Gastroesophageal sphincter (tissue), 3 donors: ENCODE measurements around the gene STK32B.

Experiments used
- EP300 ChIP-seq: sonication (generic); formaldehyde crosslinking; IDR thresholded peaks from one replicate; pipeline ENCODE4 v1.6.1; 2017; ENCODE audit warnings: antibody characterized with exemption, mild to moderate bottlenecking
- POLR2A ChIP-seq, 2 donors: fragments of 450-650 bp; IDR thresholded peaks; one replicate each; pipeline ENCODE4 v1.6.1; 2017; ENCODE audit warnings: antibody characterized with exemption in 2 of 2, mild to moderate bottlenecking in 2 of 2, moderate library complexity in 1 of 2
- TF ChIP-seq, protein P1 (sequence below), 4 experiments: fragments of 200-600 bp in 2 of 4; fragments of 450-650 bp in 2 of 4; sonication (generic) in 1 of 4; IDR thresholded peaks; one replicate each; pipeline ENCODE4 v1.5.1; 2017 to 2019; ENCODE audit warnings: antibody characterized with exemption in 4 of 4, mild to moderate bottlenecking in 2 of 4, moderate library complexity in 2 of 4

DNA sequence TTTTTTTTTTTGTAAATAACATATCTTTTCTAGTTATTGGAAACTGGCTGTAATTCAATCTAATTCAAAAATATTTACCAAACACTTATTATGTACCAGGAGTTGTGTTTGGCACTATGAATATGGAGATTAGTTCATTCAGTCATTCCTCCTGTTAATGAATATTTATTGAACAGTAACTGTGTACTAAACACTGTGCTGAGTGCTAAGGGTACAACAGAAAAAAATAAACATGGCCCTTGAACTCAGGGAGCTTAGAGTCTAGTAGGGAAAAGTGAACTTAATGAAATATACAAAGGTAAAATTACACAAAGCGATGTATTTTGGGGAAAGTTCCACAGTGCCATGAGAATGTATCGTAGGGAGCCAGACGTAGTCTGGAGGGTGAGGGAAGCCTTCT lies 87.1 kb downstream of the STK32B start:
- TF ChIP-seq, protein P1, sequence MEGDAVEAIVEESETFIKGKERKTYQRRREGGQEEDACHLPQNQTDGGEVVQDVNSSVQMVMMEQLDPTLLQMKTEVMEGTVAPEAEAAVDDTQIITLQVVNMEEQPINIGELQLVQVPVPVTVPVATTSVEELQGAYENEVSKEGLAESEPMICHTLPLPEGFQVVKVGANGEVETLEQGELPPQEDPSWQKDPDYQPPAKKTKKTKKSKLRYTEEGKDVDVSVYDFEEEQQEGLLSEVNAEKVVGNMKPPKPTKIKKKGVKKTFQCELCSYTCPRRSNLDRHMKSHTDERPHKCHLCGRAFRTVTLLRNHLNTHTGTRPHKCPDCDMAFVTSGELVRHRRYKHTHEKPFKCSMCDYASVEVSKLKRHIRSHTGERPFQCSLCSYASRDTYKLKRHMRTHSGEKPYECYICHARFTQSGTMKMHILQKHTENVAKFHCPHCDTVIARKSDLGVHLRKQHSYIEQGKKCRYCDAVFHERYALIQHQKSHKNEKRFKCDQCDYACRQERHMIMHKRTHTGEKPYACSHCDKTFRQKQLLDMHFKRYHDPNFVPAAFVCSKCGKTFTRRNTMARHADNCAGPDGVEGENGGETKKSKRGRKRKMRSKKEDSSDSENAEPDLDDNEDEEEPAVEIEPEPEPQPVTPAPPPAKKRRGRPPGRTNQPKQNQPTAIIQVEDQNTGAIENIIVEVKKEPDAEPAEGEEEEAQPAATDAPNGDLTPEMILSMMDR (IDR thresholded peaks at IDR 0.05) = no peak
- TF ChIP-seq POLR2A (IDR thresholded peaks at IDR 0.05) (no peak), EP300 (no peak)
